ENCODE data around the gene C2. TPM values are rescaled to one million over a fixed set of nuclear protein-coding genes. Genes with fewer than 3 reads are reported as not detected.
"Not testable (repeated sequence)": the region's sequence is repeated elsewhere in the genome, so short reads cannot be mapped to it uniquely, and the experiment has no call there.

C2 gene
- polyA plus RNA-seq, 1 of the 3 experiments (the other 2 are of a cell fraction), result 0.43 TPM

GRCh38 chr6:31972709-31973350 is 45.3 kb downstream of the C2 start:
- H3F3A ChIP-seq (replicated peaks; ENCODE audit: insufficient read depth), result peaks cover 10% of the 10 kb centered on the region
- peak overlapping the region; percentile 95 to 97 for H3K27ac ChIP-seq (ENCODE audit: low read depth in 2 of 2, low read length in 1 of 2)
- H3K9me3 ChIP-seq, result no peaks in the 10 kb centered on the region
- H4K20me1 ChIP-seq (ENCODE audit: insufficient read depth), result no peaks in the 10 kb centered on the region
- POLR2A ChIA-PET, result interaction anchor here (0.6 to 2.4 kb wide), 2 partner anchors 14 to 443 kb away, joined by 3 to 14 read pairs; partner anchors contain the start of genes NELFE and SKIC2
- H3K4me2 ChIP-seq, result peak overlapping the region; percentile 99
- no peaks in the 10 kb centered on the region for H3K27me3 ChIP-seq (ENCODE audit: insufficient read depth)
- no peak for DNase-seq
- peaks cover 7 to 25% of the 10 kb centered on the region in 2 experiments for H3K36me3 ChIP-seq (replicated peaks in 1 of 2; ENCODE audit: control insufficient read depth in 1 of 2, insufficient read depth in 2 of 2, low read length in 1 of 2)
- peak overlapping the region; percentile 82 for H2AFZ ChIP-seq (ENCODE audit: low read depth)
- peak overlapping the region; percentile 95 for H3K9ac ChIP-seq
- WGBS (ENCODE audit: low lambda C conversion rate), result 5% methylated on average over 10 of the region's 19 CpGs
- CTCF ChIA-PET, result interaction anchor here (1.5 to 5.2 kb wide), 4 partner anchors 13 to 24 kb away, joined by 6 to 19 read pairs (median 8); partner anchors contain the start of genes NELFE and SKIC2
- H3K9me2 ChIP-seq, result no peaks in the 10 kb centered on the region
- TF ChIP-seq RXRA (IDR thresholded peaks at IDR 0.05; ENCODE audit: borderline replicate concordance, low read depth) (no peak), FOSL2 (IDR thresholded peaks at IDR 0.05; ENCODE audit: borderline replicate concordance, low read depth) (no peak), PBX3 (IDR thresholded peaks at IDR 0.05) (no peak), JUND (IDR thresholded peaks at IDR 0.05) (no peak), MEF2A (IDR thresholded peaks at IDR 0.05; ENCODE audit: borderline replicate concordance, low read depth) (no peak), POLR2AphosphoS5 (IDR thresholded peaks at IDR 0.05; ENCODE audit: low read depth, low read length) (no peak), CHD2 (IDR thresholded peaks at IDR 0.05; ENCODE audit: low read length, partially characterized antibody) (no peak), GABPA (IDR thresholded peaks at IDR 0.05; ENCODE audit: low read depth) (no peak), USF1 (IDR thresholded peaks at IDR 0.05; ENCODE audit: borderline replicate concordance, low read depth) (no peak), YY1 (IDR thresholded peaks at IDR 0.05; ENCODE audit: low read depth) (no peak)
- peaks cover 51% of the 10 kb centered on the region for H3K79me2 ChIP-seq (ENCODE audit: insufficient read depth)
- H3K4me3 ChIP-seq (ENCODE audit: low read depth in 2 of 2, low read length in 1 of 2), result peak overlapping the region; percentile 91 to 94
- peaks cover 5 to 26% of the 10 kb centered on the region in 2 experiments; a peak in 3 of 4 replicates for H3K4me1 ChIP-seq (ENCODE audit: control insufficient read depth in 1 of 2, insufficient read depth in 2 of 2, low read depth in 1 of 2, low read length in 1 of 2)

- POLR2A ChIA-PET; H3F3A ChIP-seq (replicated peaks; ENCODE audit: insufficient read depth); H4K20me1 ChIP-seq (ENCODE audit: insufficient read depth); H3K9me3 ChIP-seq; DNase-seq; H2AFZ ChIP-seq (ENCODE audit: low read depth); H3K4me2 ChIP-seq; CTCF ChIA-PET; H3K9me2 ChIP-seq; H3K27ac ChIP-seq (ENCODE audit: low read depth in 2 of 2, low read length in 1 of 2); H3K27me3 ChIP-seq (ENCODE audit: insufficient read depth); H3K4me3 ChIP-seq (ENCODE audit: low read depth in 2 of 2, low read length in 1 of 2); H3K9ac ChIP-seq: not testable (repeated sequence)
- peaks cover 8 to 17% of the 10 kb centered on the region in 2 experiments for H3K36me3 ChIP-seq (replicated peaks in 1 of 2; ENCODE audit: control insufficient read depth in 1 of 2, insufficient read depth in 2 of 2, low read length in 1 of 2)
- WGBS (ENCODE audit: low lambda C conversion rate), result 90% methylated on average over 13 of the region's 30 CpGs
- H3K79me2 ChIP-seq (ENCODE audit: insufficient read depth), result peaks cover 41% of the 10 kb centered on the region
- H3K4me1 ChIP-seq (ENCODE audit: control insufficient read depth in 1 of 2, insufficient read depth in 2 of 2, low read depth in 1 of 2, low read length in 1 of 2), result peaks cover 0 to 12% of the 10 kb centered on the region in 2 experiments; a peak in 3 of 4 replicates
Observed at GRCh38 chr6:31976065-31976464, 48.5 kb downstream of the C2 start.

All from SK-N-SH (cell line).